Activated T-cell treated with anti-CD3 and anti-CD28 coated beads, Interleukin-2, amount 50 U/mL, for 72 hours (primary cell): ENCODE results near the gene TKT. TPM values are rescaled to one million over a fixed set of nuclear protein-coding genes. Genes with fewer than 3 reads are reported as not detected.

Source experiments
- ATAC-seq, 2 donors: fragments of 150-1000 bp; cut with Tn5 transposase; replicated peaks in 1 of 2; 2 replicates each; pipeline ENCODE4 v1.10.0; 2021; ENCODE audit warnings: moderate library complexity in 2 of 2, mild to moderate bottlenecking in 1 of 2
- DNase-seq, 2 donors: peaks; one replicate each; pipeline ENCODE4 v3.0.0; 2021 to 2022; ENCODE audit warnings: mixed read lengths in 1 of 2
- H3K27ac Mint-ChIP-seq: one replicate; pipeline ENCODE4 v1.8.0; 2022; ENCODE audit warnings: mild to moderate bottlenecking, moderate library complexity, mixed read lengths
- H3K27me3 Mint-ChIP-seq: one replicate; pipeline ENCODE4 v1.8.0; 2022; ENCODE audit warnings: low read depth, mixed read lengths
- H3K36me3 Mint-ChIP-seq, 2 donors: one replicate each; pipeline ENCODE4 v1.8.0; 2022; ENCODE audit warnings: mixed read lengths in 2 of 2, mild to moderate bottlenecking in 1 of 2; ENCODE audit not compliant: insufficient read depth in 2 of 2
- H3K4me1 Mint-ChIP-seq: one replicate; pipeline ENCODE4 v1.8.0; 2022; ENCODE audit warnings: low read depth, mixed read lengths
- H3K4me3 Mint-ChIP-seq, 2 donors: one replicate each; pipeline ENCODE4 v1.8.0; 2022; ENCODE audit warnings: mild to moderate bottlenecking in 2 of 2, mixed read lengths in 2 of 2, moderate library complexity in 2 of 2
- H3K9me3 Mint-ChIP-seq, 2 donors: one replicate each; pipeline ENCODE4 v1.8.0; 2022; ENCODE audit warnings: mixed read lengths in 2 of 2
- total RNA-seq, 2 donors: library from RNA; stranded (reverse); gene quantifications; one replicate each; pipeline ENCODE4 v1.2.3, GENCODE V29; 2022

Gene TKT
- total RNA-seq, 2 donors from 2014 or later = 252 to 274 TPM

DNA sequence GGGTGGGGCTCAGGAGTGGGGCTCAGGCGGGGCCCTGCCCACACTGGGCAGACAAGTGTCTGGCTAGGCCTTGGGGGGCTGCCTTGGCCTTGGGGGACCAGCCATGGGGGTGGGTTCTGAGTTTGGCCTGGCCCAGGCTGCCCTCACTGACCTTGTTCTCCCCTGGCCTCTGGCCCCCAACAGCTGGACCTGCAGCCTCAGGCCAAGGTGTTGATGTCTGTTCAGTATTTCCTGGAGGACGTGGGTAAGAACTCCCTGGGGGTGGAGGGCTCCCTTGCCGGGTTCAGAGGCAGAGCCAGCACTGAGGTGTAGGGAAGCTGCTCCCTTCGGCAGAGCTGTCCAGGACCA, 74.8 kb downstream of the TKT start:
- H3K27ac Mint-ChIP-seq = no peak overlapping the region

DNA sequence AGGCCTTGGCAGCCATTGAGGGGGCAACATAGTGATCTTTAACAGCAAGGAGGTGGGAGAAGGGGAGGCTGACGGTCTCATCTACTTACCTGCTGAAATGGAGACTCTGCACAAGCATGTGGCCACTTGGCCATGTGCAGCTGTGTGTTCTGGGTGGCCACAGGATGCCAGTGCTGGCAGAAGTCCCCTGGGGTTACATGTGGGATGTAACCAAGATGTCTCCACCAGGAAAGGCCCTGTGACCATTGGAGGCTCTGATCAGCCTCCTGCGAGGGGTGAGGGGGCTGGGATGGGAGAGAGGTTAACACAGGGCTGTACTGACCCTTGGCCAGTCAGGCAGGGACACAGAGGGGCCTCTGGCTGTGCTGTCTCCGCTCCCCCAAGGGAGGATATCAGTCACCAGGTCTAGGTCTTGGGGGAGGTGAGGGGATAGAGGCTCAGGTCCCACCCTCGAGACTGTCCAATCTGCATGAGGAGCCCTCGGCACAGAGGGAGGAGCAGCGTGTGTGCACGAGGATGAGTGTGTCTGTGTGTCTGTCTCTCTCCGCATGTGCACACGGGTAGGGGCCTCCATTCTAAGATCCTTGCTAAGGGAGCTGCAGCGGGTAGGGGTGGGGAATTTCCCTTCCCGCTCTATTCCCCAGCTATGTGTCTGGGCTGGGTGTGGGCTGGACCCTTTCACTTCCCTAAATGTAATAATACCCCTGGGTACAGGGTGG, 75.4 kb downstream of the TKT start:
- Mint-ChIP-seq H3K27ac (no peak overlapping the region), H3K36me3 (peaks cover 2 to 6% of the 10 kb centered on the region in 2 donors), H3K27me3 (no peaks in the 10 kb centered on the region), H3K4me1 (no peaks in the 10 kb centered on the region), H3K9me3 (no peaks in the 10 kb centered on the region), H3K4me3 (no peak overlapping the region)
- DNase-seq (no peak), ATAC-seq (no peak)

More for the DNA sequence above, 74.8 kb downstream of the TKT start:
- Mint-ChIP-seq H3K4me3 (no peak overlapping the region), H3K27me3 (no peaks in the 10 kb centered on the region), H3K4me1 (no peaks in the 10 kb centered on the region), H3K36me3 (peaks cover 2 to 6% of the 10 kb centered on the region in 2 donors), H3K9me3 (no peaks in the 10 kb centered on the region)
- DNase-seq (no peak), ATAC-seq (no peak)

DNA sequence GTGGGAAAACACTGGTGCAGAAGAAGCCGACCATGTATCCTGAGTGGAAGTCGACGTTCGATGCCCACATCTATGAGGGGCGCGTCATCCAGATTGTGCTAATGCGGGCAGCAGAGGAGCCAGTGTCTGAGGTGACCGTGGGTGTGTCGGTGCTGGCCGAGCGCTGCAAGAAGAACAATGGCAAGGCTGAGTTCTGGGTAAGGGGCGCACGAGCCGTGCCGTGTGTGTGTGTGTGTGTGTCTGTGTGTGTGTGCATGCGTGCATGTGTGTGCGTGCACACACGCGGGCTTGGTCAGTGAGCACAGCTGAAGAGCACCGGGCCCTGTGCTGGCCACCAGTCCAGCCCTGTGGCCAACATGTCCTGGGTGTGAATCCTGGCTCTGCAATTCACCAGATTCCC, 76.2 kb downstream of the TKT start:
- Mint-ChIP-seq H3K4me3 (no peak overlapping the region), H3K27ac (no peak overlapping the region), H3K4me1 (no peaks in the 10 kb centered on the region), H3K27me3 (no peaks in the 10 kb centered on the region), H3K9me3 (no peaks in the 10 kb centered on the region), H3K36me3 (peaks cover 0 to 6% of the 10 kb centered on the region in 2 donors)
- no peak for DNase-seq
- ATAC-seq = no peak

DNA sequence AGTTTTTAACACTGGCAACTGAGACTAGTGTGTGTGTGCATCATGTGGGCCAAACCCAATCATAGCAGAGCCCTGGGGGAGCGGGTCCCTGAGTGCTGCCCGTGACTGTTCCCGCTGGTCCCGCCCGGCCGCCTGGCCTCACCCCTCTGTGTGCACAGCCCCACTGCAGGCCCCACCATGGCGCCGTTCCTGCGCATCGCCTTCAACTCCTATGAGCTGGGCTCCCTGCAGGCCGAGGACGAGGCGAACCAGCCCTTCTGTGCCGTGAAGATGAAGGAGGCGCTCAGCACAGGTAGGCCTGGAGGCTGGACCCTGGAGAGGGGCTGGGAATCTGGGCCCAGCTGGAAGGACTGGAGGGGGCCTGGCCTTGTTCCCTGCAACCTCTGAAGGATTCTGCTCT, 77.6 kb downstream of the TKT start:
- ATAC-seq = no peak
- H3K27ac Mint-ChIP-seq = no peak overlapping the region
- H3K27me3 Mint-ChIP-seq = no peaks in the 10 kb centered on the region
- no peak for DNase-seq
- H3K9me3 Mint-ChIP-seq = no peaks in the 10 kb centered on the region
- no peaks in the 10 kb centered on the region for H3K4me1 Mint-ChIP-seq
- H3K36me3 Mint-ChIP-seq = peaks cover 0 to 4% of the 10 kb centered on the region in 2 donors
- no peak overlapping the region for H3K4me3 Mint-ChIP-seq

DNA sequence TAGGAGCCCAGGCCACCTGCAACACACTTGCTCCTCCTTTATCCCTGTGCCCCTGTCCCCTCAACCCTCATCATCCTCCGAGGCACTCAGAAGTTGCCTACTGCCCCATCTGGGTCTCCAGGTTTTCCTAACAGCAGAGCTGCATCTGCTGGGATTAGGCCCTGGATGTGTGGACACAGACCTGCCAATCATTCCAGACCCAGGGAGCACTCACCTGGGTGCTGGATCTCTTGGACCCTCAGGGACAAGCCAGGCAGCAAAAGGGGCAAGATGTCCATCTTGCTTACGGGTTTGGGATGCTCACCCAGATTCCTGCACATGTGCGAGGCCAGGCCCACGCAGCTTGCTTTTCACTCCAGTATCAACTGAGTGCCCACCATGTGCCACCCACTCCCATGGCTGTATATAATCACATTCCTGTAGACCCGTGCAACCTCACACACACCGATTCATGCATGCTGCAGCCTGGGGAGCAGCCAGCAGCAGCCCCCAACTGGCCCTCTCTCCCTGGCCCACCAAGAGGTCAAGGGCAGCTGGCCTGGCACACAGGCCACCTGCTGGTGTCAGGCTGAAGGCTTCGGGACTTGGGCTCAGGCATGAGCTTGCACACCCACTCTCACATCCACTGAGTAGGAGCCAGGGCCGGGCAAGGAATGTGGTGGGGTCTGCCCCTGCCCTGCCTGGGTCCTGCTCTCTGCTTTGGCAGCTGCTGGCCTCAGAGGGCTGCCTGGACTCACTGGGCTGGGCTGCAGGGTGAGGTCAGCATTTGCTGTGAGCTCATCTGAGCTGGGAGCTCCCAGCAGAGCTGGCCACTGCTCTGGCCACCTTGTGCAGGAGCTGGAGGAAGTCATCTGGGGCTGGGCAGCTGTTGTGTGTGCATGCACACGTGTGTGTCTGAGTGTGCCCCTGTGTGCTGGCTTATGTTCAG, 79.9 kb downstream of the TKT start:
- peaks cover 0 to 4% of the 10 kb centered on the region in 2 donors for H3K36me3 Mint-ChIP-seq
- ATAC-seq (no peak), DNase-seq (no peak)
- H3K27ac Mint-ChIP-seq = no peak overlapping the region
- H3K9me3 Mint-ChIP-seq = no peaks in the 10 kb centered on the region
- H3K4me3 Mint-ChIP-seq = no peak overlapping the region
- H3K27me3 Mint-ChIP-seq = no peaks in the 10 kb centered on the region
- peaks cover 10% of the 10 kb centered on the region for H3K4me1 Mint-ChIP-seq

Other genes starting within 250 kb of the TKT start
- gene SFMBT1, start 209.9 kb downstream of the TKT start, total RNA-seq = 10 to 100 TPM; 24.9 to 26.3 TPM
- gene RFT1, start 125.6 kb downstream of the TKT start, total RNA-seq = 10 to 100 TPM; 26.6 to 29.9 TPM
- 10 to 100 TPM; 24.2 to 27.2 TPM for gene PRKCD, start 94.8 kb downstream of the TKT start, total RNA-seq
- 10 to 100 TPM; 47.1 to 51.3 TPM for gene DCP1A, start 91.5 kb upstream of the TKT start, total RNA-seq
- gene CACNA1D, start 238.6 kb upstream of the TKT start, total RNA-seq = 1 to 10 TPM in 1 of 2 donors, under 1 TPM in 1; 0.82 to 1.9 TPM